ENCODE data around the gene ZEB2.

The ZEB2 gene

GRCh38 chr2:144529841-144530240, 9.9 kb upstream of the ZEB2 start:
- H3K9ac ChIP-seq (ENCODE audit: low read depth, low read length, poor library complexity, severe bottlenecking): no peak overlapping the region
- no peak overlapping the region for H3K4me2 ChIP-seq (ENCODE audit: low read depth, low read length, poor library complexity, severe bottlenecking)
- no peak for TF ChIP-seq EZH2phosphoT487 (IDR thresholded peaks at IDR 0.05; ENCODE audit: borderline replicate concordance)
- TF ChIP-seq CTCF (conservative IDR thresholded peaks at IDR 0.05; ENCODE audit: low read length): no peak

GRCh38 chr2:144528108-144528507, 8.2 kb upstream of the ZEB2 start:
- H3K27me3 ChIP-seq (ENCODE audit: insufficient read depth, low read length, poor library complexity, severe bottlenecking): no peaks in the 10 kb centered on the region
- no peaks in the 10 kb centered on the region for H3K79me2 ChIP-seq (ENCODE audit: insufficient read depth, low read length)
- no peak overlapping the region for H3K4me3 ChIP-seq (ENCODE audit: low read length, poor library complexity, severe bottlenecking)
- H3K9me3 ChIP-seq (ENCODE audit: insufficient read depth, low read depth, low read length): no peaks in the 10 kb centered on the region
- H2AFZ ChIP-seq (ENCODE audit: low read length): no peak overlapping the region
- H3K4me2 ChIP-seq (ENCODE audit: low read depth, low read length, poor library complexity, severe bottlenecking): no peak overlapping the region
- peaks cover 1% of the 10 kb centered on the region for H3K4me1 ChIP-seq (ENCODE audit: insufficient read depth, low read length, poor library complexity, severe bottlenecking)
- no peak overlapping the region for H3K9ac ChIP-seq (ENCODE audit: low read depth, low read length, poor library complexity, severe bottlenecking)
- no peaks in the 10 kb centered on the region for H4K20me1 ChIP-seq (ENCODE audit: insufficient read depth, low read length, poor library complexity, severe bottlenecking)
- no peak for TF ChIP-seq EZH2phosphoT487 (IDR thresholded peaks at IDR 0.05; ENCODE audit: borderline replicate concordance)
- no peak for TF ChIP-seq CTCF (conservative IDR thresholded peaks at IDR 0.05; ENCODE audit: low read length)
- H3K9me2 ChIP-seq (replicated peaks; ENCODE audit: low read depth, low read length): no peaks in the 10 kb centered on the region
- no peaks in the 10 kb centered on the region for H3F3A ChIP-seq (ENCODE audit: low read depth)
- H3K36me3 ChIP-seq (ENCODE audit: insufficient read depth, low read length): no peaks in the 10 kb centered on the region

More at GRCh38 chr2:144529841-144530240, 9.9 kb upstream of the ZEB2 start:
- no peaks in the 10 kb centered on the region for H3K36me3 ChIP-seq (ENCODE audit: insufficient read depth, low read length)
- H3K79me2 ChIP-seq (ENCODE audit: insufficient read depth, low read length): no peaks in the 10 kb centered on the region
- H3K9me2 ChIP-seq (replicated peaks; ENCODE audit: low read depth, low read length): no peaks in the 10 kb centered on the region
- H2AFZ ChIP-seq (ENCODE audit: low read length): no peak overlapping the region
- H3F3A ChIP-seq (ENCODE audit: low read depth): no peaks in the 10 kb centered on the region
- H3K4me3 ChIP-seq (ENCODE audit: low read length, poor library complexity, severe bottlenecking): no peak overlapping the region
- H3K4me1 ChIP-seq (ENCODE audit: insufficient read depth, low read length, poor library complexity, severe bottlenecking): no peaks in the 10 kb centered on the region
- no peaks in the 10 kb centered on the region for H3K9me3 ChIP-seq (ENCODE audit: insufficient read depth, low read depth, low read length)
- H3K27me3 ChIP-seq (ENCODE audit: insufficient read depth, low read length, poor library complexity, severe bottlenecking): no peaks in the 10 kb centered on the region
- H4K20me1 ChIP-seq (ENCODE audit: insufficient read depth, low read length, poor library complexity, severe bottlenecking): no peaks in the 10 kb centered on the region

GRCh38 chr2:144526831-144527230, 6.9 kb upstream of the ZEB2 start:
- H3K36me3 ChIP-seq (ENCODE audit: insufficient read depth, low read length): no peaks in the 10 kb centered on the region
- H3K4me2 ChIP-seq (ENCODE audit: low read depth, low read length, poor library complexity, severe bottlenecking): no peak overlapping the region
- peaks cover 8% of the 10 kb centered on the region for H3K4me1 ChIP-seq (ENCODE audit: insufficient read depth, low read length, poor library complexity, severe bottlenecking)
- H3K9me2 ChIP-seq (replicated peaks; ENCODE audit: low read depth, low read length): no peaks in the 10 kb centered on the region
- no peak overlapping the region for H2AFZ ChIP-seq (ENCODE audit: low read length)
- no peaks in the 10 kb centered on the region for H3K27me3 ChIP-seq (ENCODE audit: insufficient read depth, low read length, poor library complexity, severe bottlenecking)
- no peaks in the 10 kb centered on the region for H3K79me2 ChIP-seq (ENCODE audit: insufficient read depth, low read length)
- TF ChIP-seq CTCF (conservative IDR thresholded peaks at IDR 0.05; ENCODE audit: low read length) (no peak), EZH2phosphoT487 (IDR thresholded peaks at IDR 0.05; ENCODE audit: borderline replicate concordance) (no peak)
- H3K9me3 ChIP-seq (ENCODE audit: insufficient read depth, low read depth, low read length): no peaks in the 10 kb centered on the region
- no peaks in the 10 kb centered on the region for H4K20me1 ChIP-seq (ENCODE audit: insufficient read depth, low read length, poor library complexity, severe bottlenecking)
- no peaks in the 10 kb centered on the region for H3F3A ChIP-seq (ENCODE audit: low read depth)
- no peak overlapping the region for H3K9ac ChIP-seq (ENCODE audit: low read depth, low read length, poor library complexity, severe bottlenecking)
- no peak overlapping the region for H3K4me3 ChIP-seq (ENCODE audit: low read length, poor library complexity, severe bottlenecking)

Measured in Loucy (cell line).